GM18858 (cell line): Measurements from ENCODE around the gene AP3B1.

Source experiments
- ATAC-seq: cut with Tn5 transposase; IDR thresholded peaks from one replicate; pipeline ENCODE4 v1.9.1; 2021; ENCODE audit not compliant: unreplicated experiment

Gene AP3B1

DNA sequence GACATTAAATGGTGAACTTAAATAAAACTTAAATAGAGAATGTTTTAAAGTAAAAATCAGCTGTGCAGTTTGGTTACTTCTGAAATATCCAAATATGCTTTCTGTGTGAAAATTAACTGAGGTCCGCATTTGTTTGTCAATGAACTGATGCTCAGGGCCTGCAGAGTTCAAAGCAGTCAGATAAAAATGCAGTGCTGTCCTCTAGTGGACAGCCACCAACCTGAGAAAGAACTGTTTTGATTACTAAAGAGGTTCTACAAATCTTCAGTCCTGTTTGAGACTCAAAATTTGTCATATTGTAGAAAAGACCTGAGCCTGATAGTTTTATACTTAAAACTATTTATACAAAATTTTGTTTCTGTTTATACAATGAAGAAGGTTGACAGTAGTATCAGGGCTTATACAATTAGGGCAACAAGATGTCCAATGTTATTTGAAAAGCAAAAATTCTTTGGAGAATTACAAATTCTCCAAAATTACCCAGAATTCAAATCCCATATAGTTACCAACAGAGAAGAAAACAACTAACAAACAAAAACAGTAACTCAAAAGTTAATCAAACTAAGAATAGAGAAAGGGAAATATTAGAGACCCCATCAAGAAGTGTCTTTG, 286.0 kb downstream of the AP3B1 start:
- ATAC-seq: no peak

- ATAC-seq: no peak
Measured at GRCh38 chr5:78007233-78007632, 287.3 kb downstream of the AP3B1 start.

- no peak for ATAC-seq
Measured at GRCh38 chr5:78006449-78006848, 288.0 kb downstream of the AP3B1 start.

DNA sequence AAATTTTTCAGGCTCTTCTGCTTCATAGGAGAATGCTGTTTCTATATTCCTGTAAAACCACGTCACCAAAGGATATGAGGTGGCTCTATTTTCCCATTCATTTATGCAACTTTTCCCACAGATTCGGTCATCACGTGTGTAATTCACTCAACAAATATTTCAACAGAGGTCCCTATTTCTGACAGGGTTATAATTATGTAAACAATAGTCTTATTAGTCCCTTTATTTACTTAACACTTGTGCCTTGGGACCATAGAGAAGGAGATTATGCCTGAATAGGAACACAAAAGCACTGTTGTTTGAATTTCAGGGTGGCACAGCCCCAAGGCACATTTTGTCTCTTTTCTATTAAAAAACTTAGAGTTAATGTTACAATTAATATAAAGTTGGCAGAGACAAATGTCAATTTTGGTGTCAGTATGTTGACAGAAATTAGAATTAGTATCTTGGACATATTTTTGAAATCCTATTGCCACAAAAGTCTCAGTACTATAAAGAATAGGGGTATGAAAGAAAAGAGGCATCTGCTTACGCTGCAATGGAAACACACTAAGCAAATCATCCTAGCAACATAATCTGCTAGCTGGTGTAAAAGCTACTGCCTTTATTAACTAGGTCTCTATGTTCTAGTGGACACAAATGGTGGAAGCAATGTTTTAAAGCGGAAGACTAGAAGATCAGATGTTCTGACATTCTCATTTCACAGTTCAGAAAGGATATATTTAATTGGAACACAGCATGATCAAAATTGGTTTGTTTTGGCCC, 289.3 kb downstream of the AP3B1 start:
- ATAC-seq: no peak

- ATAC-seq: no peak
Measured at GRCh38 chr5:78004559-78004958, 289.9 kb downstream of the AP3B1 start.

DNA sequence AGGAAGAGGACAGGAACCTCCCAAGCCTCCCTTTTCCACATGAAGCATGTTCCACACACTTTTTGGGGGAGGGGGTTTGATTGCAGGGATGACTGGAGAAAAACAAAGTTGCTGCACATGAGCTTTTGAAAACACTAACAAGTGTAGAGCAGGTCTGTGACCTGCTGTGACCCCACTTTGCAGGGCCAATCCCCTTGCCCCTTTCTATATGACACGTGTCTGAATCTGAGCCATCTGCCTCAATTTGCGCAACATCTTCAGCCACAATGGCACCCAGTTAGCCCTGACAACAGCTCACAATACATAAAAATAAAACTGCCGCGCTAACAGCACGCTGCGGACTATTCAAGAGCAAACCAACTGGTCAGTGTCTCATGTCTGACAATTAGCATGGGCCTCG, 290.6 kb downstream of the AP3B1 start:
- no peak for ATAC-seq

GRCh38 chr5:78003450-78003849, 291.0 kb downstream of the AP3B1 start:
- ATAC-seq: no peak

- ATAC-seq: no peak
Measured at GRCh38 chr5:78002690-78003089, 291.8 kb downstream of the AP3B1 start.

GRCh38 chr5:78001197-78001596, 293.3 kb downstream of the AP3B1 start:
- ATAC-seq: no peak

GRCh38 chr5:78000191-78000590, 294.3 kb downstream of the AP3B1 start:
- ATAC-seq: no peak

- ATAC-seq: no peak
Measured at GRCh38 chr5:77999399-77999798, 295.1 kb downstream of the AP3B1 start.

- ATAC-seq: no peak
Measured at GRCh38 chr5:77996943-77997342, 297.6 kb downstream of the AP3B1 start.

DNA sequence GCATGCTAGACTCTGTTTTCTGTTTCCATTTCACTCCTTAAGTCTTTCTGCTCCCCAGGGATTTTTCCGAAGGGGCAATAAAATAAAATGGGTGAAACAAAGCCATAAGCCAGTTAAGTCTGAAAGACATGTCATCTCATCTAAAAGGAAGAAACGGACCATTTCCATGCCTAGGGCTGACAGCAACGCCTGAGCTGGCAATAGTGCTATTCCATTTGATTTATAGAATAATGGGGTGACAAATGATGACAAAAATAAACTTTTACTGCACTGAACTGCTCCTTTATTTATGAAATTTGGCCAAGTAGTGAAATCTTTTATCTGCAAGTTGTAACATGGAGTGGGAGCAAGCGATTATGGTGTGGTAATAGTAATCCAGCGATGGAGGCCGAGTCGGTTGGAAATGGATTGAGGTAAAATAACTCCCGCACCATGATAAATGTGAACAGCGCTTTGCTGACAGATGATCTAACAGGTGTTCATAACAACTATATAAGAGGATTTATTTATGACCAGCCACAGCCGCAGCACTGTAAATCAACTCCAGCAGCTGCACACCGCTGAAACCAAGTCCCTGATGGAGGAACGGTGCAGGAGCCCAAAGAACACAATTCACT, 298.6 kb downstream of the AP3B1 start:
- ATAC-seq: no peak

DNA sequence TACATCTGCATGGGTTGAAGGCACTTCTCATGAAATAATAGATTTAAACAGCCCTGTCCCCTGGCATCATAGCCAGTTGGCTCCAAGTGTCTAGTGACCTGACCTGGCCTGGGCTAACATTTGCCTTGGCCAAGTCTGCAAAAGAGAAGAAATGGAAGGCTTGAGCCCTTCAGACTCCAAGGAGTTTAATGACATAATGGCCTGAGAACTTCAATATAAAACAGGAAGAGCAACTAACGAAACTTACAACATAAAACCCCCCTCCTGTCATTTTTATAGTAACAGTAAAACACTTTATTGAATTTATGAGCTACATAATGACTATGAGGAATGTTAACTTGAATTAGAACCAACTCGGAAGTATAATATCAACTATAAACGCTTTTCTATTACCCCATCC, 299.6 kb downstream of the AP3B1 start:
- ATAC-seq: no peak

DNA sequence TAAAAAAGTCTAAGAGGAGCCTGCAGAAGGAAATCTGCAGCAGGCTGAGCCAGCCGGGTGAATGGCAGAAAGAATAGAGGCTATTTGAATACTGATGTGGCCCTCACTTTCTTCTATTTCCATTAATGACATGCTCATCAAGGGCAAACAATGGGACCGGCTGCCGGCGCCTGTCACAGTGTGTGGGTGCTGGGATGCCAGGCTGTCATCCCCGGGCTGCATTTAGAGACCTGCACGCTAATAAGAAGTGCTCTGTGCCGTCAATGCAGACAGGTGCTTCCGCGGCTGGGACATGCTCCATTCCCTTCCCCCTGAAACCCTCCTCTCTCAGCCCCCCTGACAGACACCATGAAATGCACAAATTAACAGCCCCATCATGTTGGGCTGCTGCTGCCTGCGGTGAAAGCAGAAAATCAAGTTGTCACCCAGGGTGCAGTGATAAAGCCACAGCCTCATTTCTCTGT, 300.6 kb downstream of the AP3B1 start:
- no peak for ATAC-seq

GRCh38 chr5:77993141-77993854, 301.2 kb downstream of the AP3B1 start:
- no peak for ATAC-seq

DNA sequence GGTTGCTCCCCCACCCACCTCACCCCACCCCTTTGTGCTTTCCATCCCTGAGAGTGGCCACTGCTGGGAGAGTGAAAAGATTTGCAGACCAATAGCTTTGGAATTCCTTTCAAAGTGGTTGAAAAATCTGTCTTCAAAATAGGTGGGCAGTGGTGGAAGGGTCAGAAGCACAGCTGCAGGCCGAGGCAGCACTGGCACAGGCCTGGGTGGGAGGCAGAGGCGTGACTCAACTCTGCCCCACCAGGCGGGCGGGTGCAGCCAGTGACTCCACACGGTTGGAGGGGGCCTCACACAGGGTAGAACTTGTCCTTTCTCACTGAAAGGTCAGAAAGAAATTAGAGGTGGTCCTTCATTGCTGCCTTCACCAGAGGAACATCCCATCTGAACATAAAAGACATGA, 303.4 kb downstream of the AP3B1 start:
- no peak for ATAC-seq

DNA sequence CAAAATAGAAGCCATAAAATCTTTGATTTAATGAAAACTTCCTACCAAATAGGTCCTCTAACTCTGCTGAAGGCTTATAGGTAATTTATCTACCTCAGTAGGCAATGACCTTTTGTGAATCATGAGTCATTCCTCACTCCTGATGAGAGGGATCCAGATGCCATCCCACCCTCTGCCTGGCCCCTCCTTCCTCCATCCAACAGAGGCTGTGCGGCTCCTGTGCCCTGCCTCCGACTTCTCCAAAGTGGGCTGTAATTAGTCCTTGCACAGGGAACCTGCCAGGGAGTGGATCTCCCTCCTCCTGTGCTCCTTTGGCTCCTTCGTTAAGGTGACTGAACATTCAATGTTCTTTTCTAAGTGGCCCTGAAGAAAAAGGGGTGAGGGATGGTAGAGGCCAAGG, 304.5 kb downstream of the AP3B1 start:
- no peak for ATAC-seq

DNA sequence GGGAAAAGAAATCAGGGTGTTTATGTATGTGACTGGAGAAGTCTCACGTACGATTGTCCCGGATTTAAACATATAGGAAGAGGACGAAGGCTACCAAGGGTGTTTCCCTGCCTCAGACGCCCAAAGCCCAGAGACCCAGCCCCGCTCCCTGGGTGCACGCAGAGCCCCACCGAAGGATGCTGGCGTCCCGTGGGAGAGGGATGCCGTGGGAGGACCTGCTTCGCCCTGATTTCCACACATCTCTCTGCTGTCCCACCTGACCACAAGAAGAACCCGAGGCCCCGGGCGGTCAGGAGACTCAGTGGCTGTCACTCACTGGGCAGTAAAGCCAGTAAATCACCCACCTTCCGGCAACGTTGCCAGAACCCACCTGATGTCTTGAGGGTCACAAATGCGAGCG, 306.5 kb downstream of the AP3B1 start:
- no peak for ATAC-seq

DNA sequence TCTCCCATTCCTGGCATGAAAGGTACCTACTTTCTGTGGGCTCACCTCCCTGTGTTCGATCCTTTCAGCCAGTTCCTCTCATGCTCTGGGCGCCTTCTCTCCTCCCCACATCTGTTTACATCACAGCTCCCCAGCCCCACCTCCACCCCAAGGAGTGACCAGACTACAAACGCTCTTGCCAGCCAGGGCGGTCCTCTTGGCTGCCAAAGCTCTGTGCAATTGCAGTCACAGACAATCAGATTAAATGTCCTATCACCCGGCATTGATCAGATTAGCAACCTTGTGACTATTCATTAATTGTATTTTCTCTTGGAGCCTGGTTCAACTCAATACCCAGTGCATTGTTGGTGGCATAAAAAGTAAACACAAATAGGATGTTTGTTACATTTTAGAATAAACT, 307.2 kb downstream of the AP3B1 start:
- ATAC-seq: no peak

GRCh38 chr5:77986261-77986660, 308.2 kb downstream of the AP3B1 start:
- ATAC-seq: no peak

GRCh38 chr5:77985247-77985646, 309.3 kb downstream of the AP3B1 start:
- no peak for ATAC-seq
